GM19238 (cell line): Measurements from ENCODE around the gene PLPP4.

Source experiments
- DNase-seq: peaks from one replicate; pipeline ENCODE4 v3.0.0; 2011; ENCODE audit warnings: low spot score; ENCODE audit not compliant: insufficient read length

PLPP4 gene

GRCh38 chr10:120456143-120456625 lies 843 bp upstream of the PLPP4 start:
- DNase-seq = no peak

DNA sequence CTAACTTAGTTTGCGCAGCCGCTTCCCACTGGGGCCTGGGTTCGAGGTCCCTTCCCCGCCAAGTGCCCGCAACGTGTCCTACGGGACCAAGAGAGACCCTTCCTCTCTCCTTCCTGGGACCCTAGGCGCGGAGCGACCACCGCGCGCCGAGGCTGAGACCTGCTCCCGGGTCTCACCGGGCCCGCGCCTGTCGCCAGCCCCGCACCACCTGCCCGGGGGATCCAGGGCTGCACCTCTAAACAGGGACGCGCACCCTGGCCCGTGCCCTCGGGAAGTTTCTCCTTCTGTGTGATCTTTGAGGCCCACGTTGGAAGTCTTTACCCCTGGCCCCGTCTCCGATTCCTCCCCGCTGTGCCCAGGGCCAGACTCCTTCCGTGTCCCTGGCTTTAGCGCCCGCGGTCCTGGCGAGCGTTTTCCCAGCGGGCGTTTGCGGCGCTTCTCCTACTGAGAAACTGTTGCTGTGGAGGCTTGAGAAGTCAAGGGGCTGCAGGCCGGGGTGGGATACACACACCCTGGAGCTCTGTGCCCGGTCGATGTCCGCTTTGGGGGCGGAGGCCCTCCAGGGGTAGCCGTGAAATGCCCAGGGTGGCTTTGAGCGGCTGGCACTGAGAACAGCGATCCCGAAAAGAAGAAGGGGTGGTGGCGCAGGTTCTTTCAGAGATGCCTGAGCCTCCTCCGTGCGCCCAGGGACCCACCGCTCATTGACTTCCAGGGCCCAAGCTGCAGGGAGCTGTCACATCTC lies 575 bp downstream of the PLPP4 start:
- DNase-seq = no peak

DNA sequence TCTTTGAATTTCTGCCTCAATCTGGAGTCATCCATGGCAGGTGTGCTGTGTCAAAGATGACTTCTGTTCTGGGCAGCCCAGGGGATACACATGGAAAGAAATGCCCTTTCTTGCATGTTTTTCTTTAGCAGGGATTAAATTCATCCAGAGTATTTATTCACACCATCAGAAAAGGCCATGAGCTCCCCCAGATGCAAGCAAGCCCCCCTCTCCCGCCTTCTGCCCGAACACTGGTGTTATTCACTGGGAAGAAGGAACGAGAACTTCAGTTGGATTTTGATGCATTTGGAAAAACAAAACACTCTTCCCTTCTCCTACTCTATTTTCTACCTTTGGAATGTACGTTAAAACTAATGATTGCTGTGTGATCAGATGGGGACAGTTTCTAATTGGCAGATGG lies 1.4 kb downstream of the PLPP4 start:
- DNase-seq = no peak

DNA sequence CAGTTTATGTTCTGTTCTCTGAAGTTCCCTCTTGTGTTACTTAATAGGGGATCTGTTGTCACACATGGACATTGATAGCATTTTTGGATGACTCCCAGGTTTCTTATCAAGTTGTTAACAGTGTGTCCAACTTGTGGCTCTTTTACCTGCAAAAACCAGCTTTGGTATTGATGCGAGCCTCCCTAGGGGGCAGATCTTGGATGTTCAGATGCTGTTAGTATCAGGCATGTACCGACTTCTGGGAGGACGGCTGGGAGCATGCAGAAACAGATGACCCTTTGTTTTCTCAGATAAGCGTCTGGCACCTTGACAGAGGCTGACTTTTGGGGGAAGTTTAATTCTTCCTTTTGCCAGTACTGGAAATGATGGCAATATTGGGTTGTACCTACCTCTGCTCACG lies 2.2 kb downstream of the PLPP4 start:
- DNase-seq = no peak

DNA sequence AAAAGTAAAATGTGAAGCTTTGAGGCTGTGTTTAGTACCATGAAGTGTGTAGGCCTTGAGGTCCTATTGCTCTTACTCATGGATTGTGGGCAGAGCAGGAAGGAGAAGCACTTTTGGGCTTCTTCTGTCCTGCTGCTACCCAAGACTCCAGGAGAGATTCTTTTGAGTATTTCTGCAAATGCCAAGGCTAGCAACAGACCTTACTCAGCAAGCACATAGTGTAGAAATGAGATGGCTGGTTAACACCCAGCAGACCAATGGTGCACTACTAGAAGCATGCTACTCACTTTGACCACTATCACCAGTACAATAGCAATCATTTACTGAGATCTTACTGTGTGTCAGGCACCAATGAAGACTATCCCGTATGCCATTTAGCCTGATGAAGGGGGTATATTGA lies 3.2 kb downstream of the PLPP4 start:
- no peak for DNase-seq

- DNase-seq = no peak
Observed at GRCh38 chr10:120460776-120461175, 3.7 kb downstream of the PLPP4 start.

DNA sequence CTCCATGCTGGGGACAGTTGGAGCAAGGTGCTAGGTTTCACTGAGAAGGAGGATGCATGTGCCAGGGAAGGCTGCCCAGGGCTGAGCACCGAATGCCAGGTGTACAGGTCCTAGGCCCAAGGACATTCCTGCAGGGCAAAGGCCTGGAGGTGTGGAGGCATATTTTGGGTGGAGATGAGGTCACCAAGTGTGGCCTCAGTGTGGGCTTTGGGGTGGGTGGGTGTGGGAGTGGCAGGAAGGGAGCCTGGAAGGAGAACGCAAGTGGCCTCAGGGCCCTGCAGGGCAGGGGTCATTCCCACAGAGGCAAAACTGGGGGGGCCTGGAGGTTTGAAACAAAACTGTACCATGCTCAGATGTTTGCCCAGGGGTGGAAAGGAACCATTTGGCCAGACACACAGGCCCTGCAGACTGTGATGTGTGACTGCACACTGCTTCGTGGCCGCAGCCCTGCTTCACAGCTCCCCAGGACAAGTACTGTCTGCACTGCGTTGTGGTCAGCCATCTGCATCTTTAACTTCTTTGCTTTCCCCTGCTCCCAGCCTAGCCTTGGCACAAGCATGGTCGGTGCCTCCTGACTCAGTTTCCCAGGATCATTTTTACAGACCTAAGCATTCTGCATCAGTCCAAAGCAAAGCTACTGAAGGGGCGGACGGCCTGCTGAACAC lies 5.1 kb downstream of the PLPP4 start:
- DNase-seq = no peak

- no peak for DNase-seq
Observed at GRCh38 chr10:120465138-120465537, 8.1 kb downstream of the PLPP4 start.

- DNase-seq = no peak
Observed at GRCh38 chr10:120466006-120466405, 9.0 kb downstream of the PLPP4 start.

- DNase-seq = no peak
Observed at GRCh38 chr10:120473593-120473992, 16.6 kb downstream of the PLPP4 start.

GRCh38 chr10:120474956-120475355 lies 17.9 kb downstream of the PLPP4 start:
- no peak for DNase-seq

DNA sequence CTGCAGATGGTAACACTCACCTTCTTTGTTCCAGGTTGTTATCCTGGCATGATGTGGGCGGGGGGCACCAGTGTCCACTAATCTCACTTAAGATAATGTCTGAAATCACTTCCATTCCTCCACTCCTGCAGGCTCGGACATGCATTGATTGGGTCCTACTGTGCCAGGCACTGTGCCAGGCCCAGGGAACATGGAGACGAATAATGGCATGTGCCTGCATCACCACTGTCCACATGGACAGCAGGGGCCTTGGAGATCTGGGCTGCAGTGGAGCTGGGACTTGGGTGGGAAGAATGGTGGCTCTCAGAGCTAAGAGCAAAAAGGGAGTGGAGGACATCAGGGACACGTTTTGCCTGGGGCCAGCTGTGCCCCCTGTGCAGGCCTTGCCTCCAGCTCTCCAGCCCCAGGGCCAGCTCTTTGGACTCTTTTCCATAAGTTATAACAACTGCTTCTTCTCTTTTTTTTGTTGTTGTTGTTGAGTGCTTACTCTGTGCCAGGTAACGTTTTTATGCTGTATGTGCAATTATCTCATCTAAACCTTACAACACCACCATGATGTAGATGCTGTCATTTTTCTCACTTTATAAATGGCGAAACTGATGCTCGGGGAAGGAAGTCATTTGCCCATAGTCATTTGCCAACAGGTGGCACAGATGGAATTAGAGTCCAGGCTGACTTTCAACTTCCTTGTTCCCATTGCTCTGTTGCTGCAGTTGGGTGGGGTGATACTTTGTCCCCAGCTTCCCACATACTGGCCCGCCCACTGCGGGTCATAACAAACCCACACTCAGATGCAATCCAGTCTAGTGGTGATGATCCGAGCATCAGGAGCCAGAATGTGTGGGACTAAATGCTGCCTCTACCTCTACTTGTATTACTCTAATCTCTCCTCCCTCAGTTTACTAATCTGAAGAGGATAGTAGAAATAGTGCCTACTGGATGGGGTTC lies 19.1 kb downstream of the PLPP4 start:
- no peak for DNase-seq

DNA sequence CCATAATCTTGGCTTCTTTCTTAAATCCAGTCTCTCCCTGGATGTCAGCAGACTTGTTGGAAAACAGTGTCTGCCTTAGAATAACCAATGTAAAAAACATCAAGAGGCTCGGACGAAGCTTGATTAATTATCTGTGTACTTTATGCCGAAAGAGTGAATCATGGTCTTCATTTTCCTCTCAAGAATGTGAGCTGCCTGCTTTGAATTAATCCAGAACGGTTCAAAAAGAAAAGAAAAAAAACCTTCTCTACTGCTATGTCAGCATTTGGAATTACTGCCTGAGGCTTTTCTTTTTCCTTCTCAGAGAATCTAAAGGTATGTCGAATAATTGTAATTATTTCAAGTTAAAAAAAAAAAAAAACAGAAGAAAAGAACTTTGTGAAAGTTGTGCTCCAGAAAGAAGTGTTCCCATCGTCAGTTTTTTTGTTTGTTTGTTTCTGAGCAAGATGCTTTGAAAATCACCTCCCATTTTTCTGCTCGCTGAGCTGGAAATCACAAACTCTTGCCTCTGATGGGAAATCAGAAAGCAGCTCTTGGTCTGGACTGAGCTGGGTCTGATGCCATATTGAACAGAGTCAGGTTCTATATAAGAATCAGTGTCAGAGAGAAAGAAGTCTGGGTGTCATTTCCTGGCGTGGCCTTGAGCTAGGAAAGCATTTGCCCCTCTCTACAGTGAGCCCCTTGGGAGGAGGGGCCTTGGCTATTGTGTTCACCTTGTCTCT lies 20.2 kb downstream of the PLPP4 start:
- DNase-seq = no peak

- no peak for DNase-seq
Observed at GRCh38 chr10:120477743-120478141, 20.7 kb downstream of the PLPP4 start.

DNA sequence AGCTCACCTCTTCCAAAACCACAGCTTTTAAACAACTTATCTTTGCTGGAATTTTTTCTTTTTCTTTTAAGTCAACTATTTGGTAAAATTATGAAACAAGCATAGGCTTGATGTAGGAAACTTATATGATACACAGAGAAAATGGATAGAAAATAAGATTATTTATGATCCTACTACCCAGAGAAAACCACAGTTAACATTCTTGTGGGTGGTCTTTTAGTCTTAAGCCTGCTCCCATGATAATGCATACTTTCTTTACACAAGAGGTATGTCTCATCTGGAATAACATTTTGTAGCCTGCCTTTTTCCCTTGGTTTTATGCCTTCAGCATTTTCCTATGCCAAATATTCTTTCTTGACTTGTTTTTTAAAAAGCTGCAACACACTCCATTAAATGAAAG lies 21.4 kb downstream of the PLPP4 start:
- DNase-seq = no peak

- no peak for DNase-seq
Observed at GRCh38 chr10:120479506-120479905, 22.5 kb downstream of the PLPP4 start.

GRCh38 chr10:120480065-120480600 lies 23.1 kb downstream of the PLPP4 start:
- DNase-seq = no peak

DNA sequence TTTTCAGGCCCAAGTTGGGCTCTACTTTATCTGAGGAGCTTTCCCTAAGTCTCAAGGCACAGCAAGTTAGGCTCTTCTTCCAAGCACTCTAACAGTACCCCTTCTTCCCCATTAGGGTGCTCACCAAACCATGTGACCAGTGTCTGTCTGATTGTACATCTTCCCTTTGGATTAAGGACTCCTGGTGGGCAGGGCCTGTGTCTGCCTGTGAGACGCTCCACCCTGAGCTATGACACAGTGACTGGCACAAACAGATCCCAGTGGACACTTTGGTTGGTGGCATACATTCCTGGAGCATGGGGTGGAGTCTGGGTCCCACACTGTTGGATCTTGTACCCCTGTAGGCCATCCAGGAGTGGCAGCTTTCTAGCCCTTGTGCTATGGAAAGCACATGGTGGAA lies 23.8 kb downstream of the PLPP4 start:
- DNase-seq = no peak

- DNase-seq = no peak
Observed at GRCh38 chr10:120483006-120483405, 26.0 kb downstream of the PLPP4 start.

DNA sequence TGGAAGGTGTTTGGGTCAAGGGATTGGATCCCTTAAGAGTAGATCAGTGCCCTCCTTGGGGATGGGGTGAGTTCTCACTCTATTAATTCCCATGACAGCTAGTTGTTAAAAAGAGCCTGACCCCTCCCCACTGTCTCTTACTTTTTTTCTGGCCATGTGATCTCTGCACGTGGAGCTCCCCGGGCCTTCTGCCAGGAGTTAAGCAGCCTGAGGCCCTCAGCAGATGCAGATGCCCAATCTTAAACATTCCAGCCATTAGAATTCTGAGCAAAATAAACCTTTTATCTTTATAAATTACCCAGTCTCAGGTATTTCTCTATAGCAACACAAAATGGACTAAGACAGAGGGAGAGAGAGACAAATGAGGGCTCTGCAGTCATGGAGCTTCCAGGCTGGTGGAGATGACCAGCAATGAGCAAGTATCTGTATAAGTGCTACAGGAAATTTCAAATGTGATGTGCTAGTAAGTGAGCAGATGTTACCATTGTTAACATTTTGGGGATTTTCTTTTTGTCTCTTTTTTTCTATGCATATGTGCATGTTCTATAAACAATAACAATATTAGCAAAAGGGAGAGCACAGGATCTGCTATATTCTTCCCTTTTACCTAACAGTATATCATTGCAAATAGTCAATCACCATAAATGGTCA lies 26.7 kb downstream of the PLPP4 start:
- DNase-seq = no peak
